RWPE2 (cell line): Measurements from ENCODE around the gene P2RY13.

Source experiments
- ATAC-seq: fragments of 200-7000 bp; cut with Tn5 transposase; 3 replicates; pipeline ENCODE4 v1.9.1; 2021; ENCODE audit warnings: low read depth
- DNase-seq: peaks from one replicate; pipeline ENCODE4 v3.0.0-alpha.2; 2020; ENCODE audit warnings: low spot score
- H3K27ac ChIP-seq: fragments of 450-650 bp; 2 replicates; pipeline ENCODE4 v1.5.1; 2017; ENCODE audit warnings: mild to moderate bottlenecking; ENCODE audit not compliant: poor library complexity, severe bottlenecking
- H3K27me3 ChIP-seq: fragments of 250-450 bp; sonication (Bioruptor Pico); 2 replicates; pipeline ENCODE4 v1.5.1; 2021; ENCODE audit warnings: mild to moderate bottlenecking, moderate library complexity; ENCODE audit not compliant: insufficient read depth, poor library complexity, severe bottlenecking
- H3K36me3 ChIP-seq: fragments of 250-450 bp; sonication (Bioruptor Pico); 2 replicates; pipeline ENCODE4 v1.5.1; 2020; ENCODE audit warnings: low read depth, mild to moderate bottlenecking, moderate library complexity
- H3K4me1 ChIP-seq: fragments of 250-450 bp; sonication (Bioruptor Pico); 2 replicates; pipeline ENCODE4 v1.5.1; 2021; ENCODE audit warnings: mild to moderate bottlenecking, moderate library complexity; ENCODE audit not compliant: insufficient read depth, poor library complexity, severe bottlenecking
- H3K4me3 ChIP-seq: fragments of 250-450 bp; sonication (Bioruptor Pico); 2 replicates; pipeline ENCODE4 v1.5.1; 2021; ENCODE audit warnings: mild to moderate bottlenecking, moderate library complexity; ENCODE audit not compliant: severe bottlenecking
- H3K9me3 ChIP-seq: fragments of 250-450 bp; sonication (Bioruptor Pico); 2 replicates; pipeline ENCODE4 v1.5.1; 2021; ENCODE audit warnings: mild to moderate bottlenecking, moderate library complexity; ENCODE audit not compliant: severe bottlenecking
- TF ChIP-seq, protein P1 (sequence below): fragments of 450-650 bp; IDR thresholded peaks from one replicate; pipeline ENCODE4 v1.5.1; 2017; ENCODE audit warnings: mild to moderate bottlenecking, moderate library complexity; ENCODE audit not compliant: poor library complexity, severe bottlenecking

P2RY13 gene

DNA sequence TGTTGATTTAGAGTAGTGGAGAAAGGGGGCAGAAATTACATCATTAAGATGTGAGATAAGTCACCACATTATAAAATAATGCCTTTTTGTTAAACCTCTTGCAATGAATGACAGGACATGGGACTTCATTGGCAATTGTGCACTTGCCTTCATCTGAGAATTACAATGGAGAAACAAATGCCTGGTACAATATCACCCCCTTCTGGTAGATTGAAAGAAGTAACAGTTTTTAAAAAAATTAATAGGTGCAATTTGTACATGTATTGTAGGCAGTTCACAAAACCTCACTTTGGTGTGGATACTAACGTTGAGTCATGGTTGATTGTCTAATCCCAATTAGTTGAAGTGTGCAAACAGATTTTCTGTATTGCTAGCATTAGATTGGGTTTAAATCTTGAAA, 46.4 kb downstream of the P2RY13 start:
- Histone ChIP-seq H3K9me3 (no peaks in the 10 kb centered on the region), H3K27me3 (no peaks in the 10 kb centered on the region), H3K4me3 (no peak overlapping the region), H3K27ac (no peak overlapping the region), H3K36me3 (no peaks in the 10 kb centered on the region), H3K4me1 (no peaks in the 10 kb centered on the region)
- TF ChIP-seq, protein P1, sequence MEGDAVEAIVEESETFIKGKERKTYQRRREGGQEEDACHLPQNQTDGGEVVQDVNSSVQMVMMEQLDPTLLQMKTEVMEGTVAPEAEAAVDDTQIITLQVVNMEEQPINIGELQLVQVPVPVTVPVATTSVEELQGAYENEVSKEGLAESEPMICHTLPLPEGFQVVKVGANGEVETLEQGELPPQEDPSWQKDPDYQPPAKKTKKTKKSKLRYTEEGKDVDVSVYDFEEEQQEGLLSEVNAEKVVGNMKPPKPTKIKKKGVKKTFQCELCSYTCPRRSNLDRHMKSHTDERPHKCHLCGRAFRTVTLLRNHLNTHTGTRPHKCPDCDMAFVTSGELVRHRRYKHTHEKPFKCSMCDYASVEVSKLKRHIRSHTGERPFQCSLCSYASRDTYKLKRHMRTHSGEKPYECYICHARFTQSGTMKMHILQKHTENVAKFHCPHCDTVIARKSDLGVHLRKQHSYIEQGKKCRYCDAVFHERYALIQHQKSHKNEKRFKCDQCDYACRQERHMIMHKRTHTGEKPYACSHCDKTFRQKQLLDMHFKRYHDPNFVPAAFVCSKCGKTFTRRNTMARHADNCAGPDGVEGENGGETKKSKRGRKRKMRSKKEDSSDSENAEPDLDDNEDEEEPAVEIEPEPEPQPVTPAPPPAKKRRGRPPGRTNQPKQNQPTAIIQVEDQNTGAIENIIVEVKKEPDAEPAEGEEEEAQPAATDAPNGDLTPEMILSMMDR = peak; percentile 79
- DNase-seq (no peak), ATAC-seq (peak; percentile 45; the same call in 2 of the 3 replicates)

DNA sequence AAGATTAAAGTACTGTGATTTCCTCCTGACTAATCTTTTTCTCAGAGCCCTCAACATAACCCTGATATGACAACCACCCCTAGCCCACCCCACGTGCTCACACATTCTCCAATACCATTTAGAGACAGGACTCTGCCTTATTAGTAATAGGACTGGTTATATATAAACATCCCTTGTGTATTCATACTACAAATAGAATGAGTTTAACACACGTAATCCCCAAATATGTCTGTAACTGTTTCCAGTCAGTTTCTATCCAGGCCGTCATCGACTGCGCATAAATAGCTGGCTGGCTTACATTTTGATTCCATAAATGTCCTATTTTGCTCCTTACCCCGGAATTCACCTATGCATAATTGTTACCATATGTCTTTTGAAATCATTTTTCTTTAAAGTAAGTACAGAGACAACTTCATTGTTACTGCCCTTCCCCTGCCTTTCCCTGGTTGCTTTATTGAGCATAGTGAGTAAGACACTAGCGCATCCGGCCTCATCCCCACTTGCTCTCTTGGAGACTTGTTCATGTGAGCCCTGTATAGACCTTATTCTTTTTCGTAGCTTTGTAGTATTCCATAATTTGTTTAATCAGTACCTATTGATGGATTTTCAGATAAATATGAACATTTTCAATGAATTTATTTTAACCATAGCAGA, 47.6 kb downstream of the P2RY13 start:
- H3K36me3 ChIP-seq = no peaks in the 10 kb centered on the region
- H3K9me3 ChIP-seq = no peaks in the 10 kb centered on the region
- no peaks in the 10 kb centered on the region for H3K4me1 ChIP-seq
- DNase-seq (no peak), ATAC-seq (no peak)
- H3K27me3 ChIP-seq = no peaks in the 10 kb centered on the region
- no peak overlapping the region for H3K4me3 ChIP-seq
- TF ChIP-seq, protein P1 = no peak
- H3K27ac ChIP-seq = no peak overlapping the region

DNA sequence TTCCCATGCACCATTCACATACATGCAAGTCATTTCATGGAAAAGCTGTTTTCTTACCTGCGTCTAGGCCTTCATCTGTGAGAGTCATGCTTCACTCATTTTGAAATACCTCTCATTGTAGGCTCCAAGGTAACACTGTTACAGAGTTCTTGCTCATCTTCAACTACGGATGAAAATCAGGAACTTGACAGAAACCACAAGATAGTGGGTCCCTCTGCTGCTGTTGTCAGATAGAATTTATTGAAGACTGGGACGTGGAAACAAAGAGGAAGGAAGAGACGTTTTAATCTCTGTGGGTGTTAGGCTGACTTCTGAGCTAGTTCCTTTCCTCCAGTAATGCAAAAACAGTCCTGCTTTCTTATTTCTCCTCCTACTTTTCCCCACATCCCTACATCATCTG, 51.1 kb downstream of the P2RY13 start, which contains the start of gene P2RY14:
Gene P2RY14, minus strand, starts transcription at position 313 of the 400 bp plus-strand sequence. CDS start 64,226 bp downstream, outside the sequence.
- H3K27ac ChIP-seq = no peak within 1 kb of the TSS
- no peak within 1 kb of the TSS for H3K4me3 ChIP-seq
- H3K9me3 ChIP-seq = no peaks in the 10 kb centered on the region
- H3K27me3 ChIP-seq = no peaks in the 10 kb centered on the region
- no peak for ATAC-seq
- no peaks in the 10 kb centered on the region for H3K36me3 ChIP-seq
- no peak for DNase-seq
- H3K4me1 ChIP-seq = no peaks in the 10 kb centered on the region
- TF ChIP-seq, protein P1 = no peak

DNA sequence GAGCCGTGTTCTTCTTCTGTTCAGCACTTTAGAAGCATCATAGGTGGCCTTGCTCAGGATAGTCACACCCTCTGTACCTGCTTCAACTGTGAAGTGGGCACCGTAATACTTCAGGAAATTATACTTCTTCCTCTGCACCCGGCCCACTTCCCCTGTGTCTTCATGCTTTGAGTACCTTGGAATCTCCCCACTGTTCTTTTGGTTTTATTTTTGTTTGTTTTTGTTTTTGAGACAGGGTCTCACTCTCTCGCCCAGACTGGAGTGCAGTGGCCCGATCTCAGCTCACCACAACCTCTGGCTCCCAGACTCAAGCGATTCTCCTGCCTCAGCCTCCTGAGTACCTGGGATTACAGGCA, 52.7 kb downstream of the P2RY13 start:
- H3K4me3 ChIP-seq = no peak overlapping the region
- no peaks in the 10 kb centered on the region for H3K36me3 ChIP-seq
- DNase-seq (no peak), ATAC-seq (no peak)
- H3K27ac ChIP-seq = no peak overlapping the region
- H3K27me3 ChIP-seq = no peaks in the 10 kb centered on the region
- TF ChIP-seq, protein P1 = no peak
- no peaks in the 10 kb centered on the region for H3K4me1 ChIP-seq
- H3K9me3 ChIP-seq = no peaks in the 10 kb centered on the region
